ENCODE measurements around the gene EXOC7.
"Not testable (repeated sequence)": the region's sequence is repeated elsewhere in the genome, so short reads cannot be mapped to it uniquely, and the experiment has no call there.

Gene EXOC7

GRCh38 chr17:76044475-76045007 lies 59.0 kb downstream of the EXOC7 start:
- not testable (repeated sequence) for DNase-seq (ENCODE audit: low read depth in 3 of 3)

GRCh38 chr17:76042868-76043267 lies 60.7 kb downstream of the EXOC7 start:
- not testable (repeated sequence) for DNase-seq (ENCODE audit: low read depth in 3 of 3)

GRCh38 chr17:76040376-76040775 lies 63.2 kb downstream of the EXOC7 start:
- DNase-seq (ENCODE audit: low read depth in 3 of 3): no peak

- no peak for DNase-seq (ENCODE audit: low read depth in 3 of 3)
Observed at GRCh38 chr17:76039121-76039520, 64.5 kb downstream of the EXOC7 start.

- no peak for DNase-seq (ENCODE audit: low read depth in 3 of 3)
Observed at GRCh38 chr17:76038050-76038449, 65.5 kb downstream of the EXOC7 start.

GRCh38 chr17:76036497-76037261 lies 66.9 kb downstream of the EXOC7 start:
- no peak for DNase-seq (ENCODE audit: low read depth in 3 of 3)

- DNase-seq (ENCODE audit: low read depth in 3 of 3): no peak
Observed at GRCh38 chr17:76034428-76035350, 68.9 kb downstream of the EXOC7 start.

- no peak for DNase-seq (ENCODE audit: low read depth in 3 of 3)
Observed at GRCh38 chr17:76033139-76033538, 70.4 kb downstream of the EXOC7 start.

GRCh38 chr17:76032780-76033108 lies 70.8 kb downstream of the EXOC7 start:
- no peak for DNase-seq (ENCODE audit: low read depth in 3 of 3)

GRCh38 chr17:76032073-76032779 lies 71.4 kb downstream of the EXOC7 start:
- DNase-seq (ENCODE audit: low read depth in 3 of 3): no peak
